ENCODE results near the gene CD209.

The CD209 gene

DNA sequence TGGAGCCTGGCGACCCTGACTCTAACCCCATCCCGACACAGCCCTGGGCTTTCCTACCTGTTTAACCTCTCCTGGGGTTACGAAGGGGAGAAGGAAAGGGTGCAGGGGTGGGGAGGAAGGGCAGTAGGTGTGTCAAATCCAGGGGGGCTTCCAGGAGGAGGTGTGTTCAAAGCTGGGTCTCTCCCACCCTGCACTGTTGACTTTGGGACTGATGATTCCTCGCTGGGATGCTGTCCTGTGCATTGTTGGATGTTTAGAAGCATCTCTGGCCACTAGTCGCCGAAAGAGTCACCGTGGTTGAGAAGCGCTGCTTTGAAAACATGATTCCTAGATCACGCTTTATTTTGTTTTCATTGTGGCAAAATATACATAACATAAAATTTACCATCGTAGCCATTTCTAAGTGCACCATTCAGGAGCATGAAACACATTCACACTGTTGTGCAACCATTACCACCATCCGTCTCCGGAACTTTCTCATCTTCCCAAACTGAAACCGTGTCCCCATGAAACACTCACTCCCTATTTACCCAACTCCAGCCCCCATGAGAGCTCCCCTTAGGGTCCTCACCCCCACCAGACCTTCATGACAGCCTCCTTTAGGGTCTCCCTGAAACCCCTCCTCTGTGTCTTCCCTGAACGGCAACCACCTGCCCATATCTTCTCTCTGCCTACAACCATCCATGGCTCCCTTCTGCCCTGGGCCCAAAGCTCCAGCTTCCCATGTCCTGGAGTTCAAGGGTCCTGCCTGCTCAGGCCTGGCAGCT lies 41.0 kb downstream of the CD209 start:
- no peak for DNase-seq (ENCODE audit: low spot score)
- POLR2A ChIA-PET (ENCODE audit: low non-redundant PET): no interaction called here
- CTCF ChIA-PET: interaction anchor here (1.0 kb wide), 1 partner anchor 25 kb away, joined by 3 read pairs; the partner anchor contains the start of gene TRAPPC5
- no peak overlapping the region for H3K27ac ChIP-seq
- TF ChIP-seq, protein P1, sequence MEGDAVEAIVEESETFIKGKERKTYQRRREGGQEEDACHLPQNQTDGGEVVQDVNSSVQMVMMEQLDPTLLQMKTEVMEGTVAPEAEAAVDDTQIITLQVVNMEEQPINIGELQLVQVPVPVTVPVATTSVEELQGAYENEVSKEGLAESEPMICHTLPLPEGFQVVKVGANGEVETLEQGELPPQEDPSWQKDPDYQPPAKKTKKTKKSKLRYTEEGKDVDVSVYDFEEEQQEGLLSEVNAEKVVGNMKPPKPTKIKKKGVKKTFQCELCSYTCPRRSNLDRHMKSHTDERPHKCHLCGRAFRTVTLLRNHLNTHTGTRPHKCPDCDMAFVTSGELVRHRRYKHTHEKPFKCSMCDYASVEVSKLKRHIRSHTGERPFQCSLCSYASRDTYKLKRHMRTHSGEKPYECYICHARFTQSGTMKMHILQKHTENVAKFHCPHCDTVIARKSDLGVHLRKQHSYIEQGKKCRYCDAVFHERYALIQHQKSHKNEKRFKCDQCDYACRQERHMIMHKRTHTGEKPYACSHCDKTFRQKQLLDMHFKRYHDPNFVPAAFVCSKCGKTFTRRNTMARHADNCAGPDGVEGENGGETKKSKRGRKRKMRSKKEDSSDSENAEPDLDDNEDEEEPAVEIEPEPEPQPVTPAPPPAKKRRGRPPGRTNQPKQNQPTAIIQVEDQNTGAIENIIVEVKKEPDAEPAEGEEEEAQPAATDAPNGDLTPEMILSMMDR (conservative IDR thresholded peaks at IDR 0.05; ENCODE audit: low read depth): no peak

DNA sequence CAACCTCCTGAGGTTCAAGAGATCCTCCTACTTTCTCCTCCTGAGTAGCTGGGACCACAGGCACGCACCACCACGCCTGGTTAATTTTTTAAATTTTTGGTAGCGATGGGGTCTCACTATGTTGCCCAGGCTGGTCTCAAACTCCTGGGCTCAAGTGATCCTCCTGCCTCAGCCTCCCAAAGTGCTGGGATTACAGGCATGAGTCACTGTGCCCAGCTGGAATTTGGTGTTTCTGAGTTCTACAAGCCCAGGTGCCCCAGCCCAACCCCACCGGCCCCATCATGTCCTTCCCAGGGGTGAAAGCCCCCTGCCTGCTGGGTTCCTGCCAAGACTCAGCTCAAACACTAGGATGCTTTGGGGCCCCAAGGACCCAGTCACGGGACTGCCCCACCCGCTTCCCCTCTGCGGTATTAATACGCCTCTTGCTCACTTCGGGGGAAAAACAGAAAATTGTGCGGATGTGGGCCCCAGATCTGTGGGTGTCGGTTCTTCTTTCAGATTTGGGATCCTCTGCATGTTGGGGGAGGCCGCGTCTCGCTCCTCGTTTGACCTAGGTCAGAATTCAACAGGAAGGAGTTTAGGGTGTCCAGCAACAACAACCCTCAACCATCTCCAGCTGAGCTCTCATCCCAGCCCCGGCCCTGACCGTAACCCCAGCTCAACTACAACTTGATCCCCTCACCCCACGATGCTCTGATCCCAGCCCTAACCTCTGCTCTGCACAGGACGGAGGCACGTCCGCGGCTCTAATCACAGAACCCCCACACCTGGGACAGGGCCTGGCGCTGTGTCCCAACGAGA lies 41.7 kb downstream of the CD209 start:
- ChIA-PET CTCF (no interaction called here), POLR2A (ENCODE audit: low non-redundant PET) (no interaction called here)
- TF ChIP-seq, protein P1 (conservative IDR thresholded peaks at IDR 0.05; ENCODE audit: low read depth): no peak
- no peak overlapping the region for H3K27ac ChIP-seq
- no peak for DNase-seq (ENCODE audit: low spot score)

DNA sequence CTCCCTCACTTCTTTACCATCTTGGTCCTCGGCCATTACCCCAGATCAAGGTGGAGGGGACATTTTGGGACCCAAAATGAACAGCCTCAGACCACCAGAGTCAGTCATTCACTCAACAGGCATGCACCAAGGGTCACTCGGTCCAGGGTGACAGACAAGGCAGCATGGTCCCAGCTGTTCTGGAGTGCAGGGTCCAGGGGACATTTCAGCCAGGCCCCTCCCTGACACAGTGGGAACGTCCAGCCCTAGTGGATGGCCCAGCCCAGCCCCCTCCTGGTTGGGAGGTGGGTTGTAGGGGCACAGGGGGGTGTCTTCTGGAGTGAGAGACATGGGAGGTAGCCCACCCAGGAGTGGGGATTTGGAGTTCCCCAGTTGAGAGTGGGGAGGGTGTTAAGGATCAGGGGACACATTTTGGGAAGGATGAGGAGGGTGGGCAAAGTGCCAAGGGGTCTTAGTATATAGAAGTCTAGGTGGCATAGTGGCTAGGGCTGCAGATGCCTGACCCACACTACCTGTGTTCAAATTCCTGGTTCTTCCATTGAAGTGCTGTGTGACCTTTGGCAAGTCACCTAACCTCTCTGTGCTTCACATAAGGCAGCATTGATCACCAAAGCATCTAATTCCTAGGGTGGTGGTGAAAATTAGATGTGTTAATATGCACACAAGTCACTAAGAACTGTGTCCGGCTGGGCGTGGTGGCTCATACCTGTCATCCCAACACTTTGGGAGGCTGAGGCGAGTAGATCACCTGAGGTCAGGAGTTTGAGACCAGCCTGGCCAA lies 42.9 kb downstream of the CD209 start:
- no peak overlapping the region for H3K27ac ChIP-seq
- DNase-seq (ENCODE audit: low spot score): no peak
- ChIA-PET POLR2A (ENCODE audit: low non-redundant PET) (no interaction called here), CTCF (no interaction called here)
- TF ChIP-seq, protein P1 (conservative IDR thresholded peaks at IDR 0.05; ENCODE audit: low read depth): no peak

DNA sequence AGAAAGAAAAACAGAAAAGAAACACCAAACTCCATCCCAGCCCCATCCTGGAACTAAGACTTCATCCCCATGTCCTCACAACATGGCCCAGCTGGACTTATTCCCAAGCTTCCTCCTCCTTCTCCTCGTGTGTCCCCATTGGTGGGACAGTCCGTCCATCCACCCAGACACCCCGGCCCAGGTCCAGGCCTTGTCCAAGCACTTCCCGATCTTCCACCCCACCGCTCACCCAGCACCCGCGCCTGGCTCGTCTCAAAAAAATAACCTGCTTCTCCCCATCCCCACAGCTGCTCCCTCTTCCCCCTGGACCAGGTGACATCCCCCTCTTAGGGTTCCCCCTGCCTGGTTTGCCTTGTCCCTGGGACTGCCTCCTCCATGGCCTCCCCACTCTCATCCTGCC lies 44.0 kb downstream of the CD209 start:
- ChIA-PET CTCF (interaction anchor here (0.6 to 0.7 kb wide), 2 partner anchors 96 to 349 kb away, joined by 3 to 4 read pairs; no protein-coding TSS in a partner anchor), POLR2A (ENCODE audit: low non-redundant PET) (no interaction called here)
- no peak for DNase-seq (ENCODE audit: low spot score)
- no peak overlapping the region for H3K27ac ChIP-seq
- TF ChIP-seq, protein P1 (conservative IDR thresholded peaks at IDR 0.05; ENCODE audit: low read depth): no peak

DNA sequence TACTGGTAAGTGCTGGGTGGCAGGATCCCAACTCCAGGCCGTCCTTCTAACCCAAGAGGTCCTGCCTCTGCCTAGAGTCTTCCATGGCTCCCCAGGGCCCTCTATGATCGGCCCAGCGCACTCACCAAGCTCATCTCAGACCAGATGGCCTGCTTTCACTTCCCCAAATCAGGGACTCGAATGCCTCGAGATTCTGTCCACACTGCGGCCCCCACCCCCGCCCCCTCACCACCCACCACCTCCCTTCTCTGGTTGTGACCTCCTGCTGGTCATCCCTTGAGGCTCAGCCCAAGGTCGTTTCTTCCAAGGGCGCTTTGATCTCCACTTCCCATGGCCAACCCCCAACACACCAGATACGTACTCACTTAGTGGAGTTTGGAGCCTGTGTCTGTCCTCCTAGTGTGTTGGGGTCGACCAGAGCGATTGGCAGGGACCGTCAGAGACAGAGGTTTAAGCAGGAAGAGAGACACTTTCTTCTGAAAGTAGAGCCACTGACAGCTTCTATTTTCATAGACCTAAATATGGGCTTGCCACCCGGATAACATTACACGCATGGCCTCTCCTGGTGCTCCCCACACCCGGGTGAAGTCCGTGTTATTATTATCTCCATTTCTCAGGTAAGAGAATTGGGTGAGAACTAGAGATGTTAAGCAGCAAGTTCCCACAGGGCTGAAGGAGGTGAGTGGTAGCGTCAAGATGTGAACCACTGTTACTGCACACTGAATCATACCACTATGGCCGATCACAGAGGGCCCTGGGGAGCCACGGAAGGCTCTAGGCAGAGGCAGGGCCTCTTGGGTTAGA lies 45.5 kb downstream of the CD209 start, which contains the start of gene FCER2:
TSS of gene FCER2 (minus strand) at position 478 of the 804 bp plus-strand sequence. CDS start 2,371 bp downstream, outside the sequence.
- no peak for DNase-seq (ENCODE audit: low spot score)
- ChIA-PET CTCF (interaction anchor here (0.7 kb wide), 1 partner anchor 45 kb away, joined by 3 read pairs; no protein-coding TSS in a partner anchor), POLR2A (ENCODE audit: low non-redundant PET) (interaction anchor here (0.5 kb wide), 1 partner anchor 111 kb away, joined by 5 read pairs; no protein-coding TSS in a partner anchor)
- TF ChIP-seq, protein P1 (conservative IDR thresholded peaks at IDR 0.05; ENCODE audit: low read depth): no peak
- H3K27ac ChIP-seq: no peak within 1 kb of the TSS

Measured in RWPE1 (cell line).